ENCODE data around the gene TMEM150B.

DNA sequence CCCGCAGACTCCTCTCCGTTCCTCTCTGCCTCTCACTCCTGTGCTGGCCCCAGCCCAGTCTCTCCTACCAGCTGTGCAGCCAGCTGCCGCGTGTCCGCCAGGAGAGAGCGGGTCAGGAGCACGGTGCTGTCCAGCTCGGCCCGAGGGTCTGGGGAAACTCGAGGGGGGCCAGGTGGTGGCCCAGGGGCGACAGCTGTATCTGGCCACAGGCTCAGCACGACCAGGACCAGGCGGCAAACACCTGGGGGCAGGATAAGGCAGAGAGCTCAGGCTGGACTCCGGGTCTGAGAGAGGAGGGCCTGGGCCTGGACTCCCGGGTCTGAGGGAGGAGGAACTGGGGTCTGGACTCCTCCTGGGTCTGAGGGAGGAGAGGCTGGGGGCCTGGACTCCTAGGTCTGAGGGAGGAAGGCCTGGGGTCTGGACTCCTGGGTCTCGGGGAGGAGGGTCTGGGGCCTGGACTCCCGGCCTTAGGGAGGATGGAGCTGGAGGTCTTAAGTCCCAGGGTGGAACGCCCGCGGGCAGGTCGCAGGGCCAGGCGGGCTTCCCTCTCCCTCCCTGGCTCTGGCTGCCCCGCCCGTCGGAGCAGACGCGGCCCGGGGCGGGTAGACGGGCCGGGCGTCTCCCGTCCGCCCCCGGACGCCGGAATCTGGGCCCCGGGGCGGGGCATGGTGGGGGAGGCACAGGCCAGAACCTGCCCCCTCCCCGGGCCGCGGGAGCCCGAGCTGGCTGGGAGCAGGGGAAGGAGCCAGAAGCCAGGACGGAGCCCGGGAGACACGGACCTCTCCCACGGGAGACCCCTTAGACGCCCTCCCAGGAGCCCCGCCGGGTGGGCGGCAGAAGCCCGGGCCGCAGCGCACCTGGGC, 43.8 kb upstream of the TMEM150B start:
- TF ChIP-seq, protein P1, sequence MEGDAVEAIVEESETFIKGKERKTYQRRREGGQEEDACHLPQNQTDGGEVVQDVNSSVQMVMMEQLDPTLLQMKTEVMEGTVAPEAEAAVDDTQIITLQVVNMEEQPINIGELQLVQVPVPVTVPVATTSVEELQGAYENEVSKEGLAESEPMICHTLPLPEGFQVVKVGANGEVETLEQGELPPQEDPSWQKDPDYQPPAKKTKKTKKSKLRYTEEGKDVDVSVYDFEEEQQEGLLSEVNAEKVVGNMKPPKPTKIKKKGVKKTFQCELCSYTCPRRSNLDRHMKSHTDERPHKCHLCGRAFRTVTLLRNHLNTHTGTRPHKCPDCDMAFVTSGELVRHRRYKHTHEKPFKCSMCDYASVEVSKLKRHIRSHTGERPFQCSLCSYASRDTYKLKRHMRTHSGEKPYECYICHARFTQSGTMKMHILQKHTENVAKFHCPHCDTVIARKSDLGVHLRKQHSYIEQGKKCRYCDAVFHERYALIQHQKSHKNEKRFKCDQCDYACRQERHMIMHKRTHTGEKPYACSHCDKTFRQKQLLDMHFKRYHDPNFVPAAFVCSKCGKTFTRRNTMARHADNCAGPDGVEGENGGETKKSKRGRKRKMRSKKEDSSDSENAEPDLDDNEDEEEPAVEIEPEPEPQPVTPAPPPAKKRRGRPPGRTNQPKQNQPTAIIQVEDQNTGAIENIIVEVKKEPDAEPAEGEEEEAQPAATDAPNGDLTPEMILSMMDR (conservative IDR thresholded peaks at IDR 0.05) = no peak
- TF ChIP-seq EZH2 (IDR thresholded peaks at IDR 0.05; ENCODE audit: low read depth) = 0 out of 2 replicates have a peak, but pooled peaks have one; percentile 66

All from PC-9 (cell line).